ENCODE results near the gene ZNF212.
"Not testable (repeated sequence)": the region's sequence is repeated elsewhere in the genome, so short reads cannot be mapped to it uniquely, and the experiment has no call there.

ZNF212 gene

GRCh38 chr7:149218469-149219420, 20.7 kb upstream of the ZNF212 start:
- DNase-seq (ENCODE audit: low read depth in 2 of 3, low spot score in 2 of 3), result no peak

- DNase-seq (ENCODE audit: low read depth in 2 of 3, low spot score in 2 of 3), result no peak
Observed at GRCh38 chr7:149220534-149220933, 18.9 kb upstream of the ZNF212 start.

GRCh38 chr7:149223176-149223575, 16.3 kb upstream of the ZNF212 start:
- no peak for DNase-seq (ENCODE audit: low read depth in 2 of 3, low spot score in 2 of 3)

GRCh38 chr7:149223761-149224160, 15.7 kb upstream of the ZNF212 start:
- no peak for DNase-seq (ENCODE audit: low read depth in 2 of 3, low spot score in 2 of 3)

- DNase-seq (ENCODE audit: low read depth in 2 of 3, low spot score in 2 of 3), result no peak
Observed at GRCh38 chr7:149224352-149224751, 15.1 kb upstream of the ZNF212 start.

- DNase-seq (ENCODE audit: low read depth in 2 of 3, low spot score in 2 of 3), result no peak
Observed at GRCh38 chr7:149225106-149225505, 14.3 kb upstream of the ZNF212 start.

- DNase-seq (ENCODE audit: low read depth in 2 of 3, low spot score in 2 of 3), result no peak
Observed at GRCh38 chr7:149225656-149226055, 13.8 kb upstream of the ZNF212 start.

- DNase-seq (ENCODE audit: low read depth in 2 of 3, low spot score in 2 of 3), result not testable (repeated sequence)
Observed at GRCh38 chr7:149226366-149226765, 13.1 kb upstream of the ZNF212 start.

GRCh38 chr7:149226840-149227494, 12.5 kb upstream of the ZNF212 start:
- no peak for DNase-seq (ENCODE audit: low read depth in 2 of 3, low spot score in 2 of 3)

GRCh38 chr7:149228831-149229471, 10.5 kb upstream of the ZNF212 start:
- DNase-seq (ENCODE audit: low read depth in 2 of 3, low spot score in 2 of 3), result no peak

- no peak for DNase-seq (ENCODE audit: low read depth in 2 of 3, low spot score in 2 of 3)
Observed at GRCh38 chr7:149229526-149229925, 9.9 kb upstream of the ZNF212 start.

GRCh38 chr7:149232362-149232761, 7.1 kb upstream of the ZNF212 start:
- no peak for DNase-seq (ENCODE audit: low read depth in 2 of 3, low spot score in 2 of 3)

GRCh38 chr7:149233655-149234204, 5.7 kb upstream of the ZNF212 start:
- DNase-seq (ENCODE audit: low read depth in 2 of 3, low spot score in 2 of 3), result not testable (repeated sequence)

- no peak for DNase-seq (ENCODE audit: low read depth in 2 of 3, low spot score in 2 of 3)
Observed at GRCh38 chr7:149237502-149237901, 1.9 kb upstream of the ZNF212 start.

GRCh38 chr7:149238051-149238450, 1.4 kb upstream of the ZNF212 start:
- no peak for DNase-seq (ENCODE audit: low read depth in 2 of 3, low spot score in 2 of 3)

- no peak for DNase-seq (ENCODE audit: low read depth in 2 of 3, low spot score in 2 of 3)
Observed at GRCh38 chr7:149240637-149241036, 1.2 kb downstream of the ZNF212 start.

GRCh38 chr7:149241696-149242095, 2.2 kb downstream of the ZNF212 start:
- no peak for DNase-seq (ENCODE audit: low read depth in 2 of 3, low spot score in 2 of 3)

- DNase-seq (ENCODE audit: low read depth in 2 of 3, low spot score in 2 of 3), result no peak
Observed at GRCh38 chr7:149245244-149245643, 5.8 kb downstream of the ZNF212 start.

- DNase-seq (ENCODE audit: low read depth in 2 of 3, low spot score in 2 of 3), result no peak
Observed at GRCh38 chr7:149245744-149246143, 6.3 kb downstream of the ZNF212 start.

- no peak for DNase-seq (ENCODE audit: low read depth in 2 of 3, low spot score in 2 of 3)
Observed at GRCh38 chr7:149248777-149249176, 9.3 kb downstream of the ZNF212 start.

GRCh38 chr7:149250151-149250550, 10.7 kb downstream of the ZNF212 start:
- not testable (repeated sequence) for DNase-seq (ENCODE audit: low read depth in 2 of 3, low spot score in 2 of 3)
